HEK293T (cell line): ENCODE results near the gene NCEH1.

Experiments used
- CTCF ChIA-PET: fragments of 350-600 bp; formaldehyde crosslinking; extraction: SDS; loops from one replicate; lab custom pipeline; 2021; ENCODE audit warnings: antibody characterized with exemption, inconsistent platforms; lab: Yijun Ruan, JAX
- POLR2A ChIA-PET: fragments of 350-600 bp; formaldehyde crosslinking; extraction: SDS; loops from one replicate; lab custom pipeline; 2020; ENCODE audit warnings: antibody characterized with exemption, inconsistent platforms; lab: Yijun Ruan, JAX
- DNase-seq: peaks from one replicate; pipeline ENCODE4 v3.0.0; 2012; ENCODE audit warnings: mixed read lengths; ENCODE audit errors: extremely low spot score
- ARNT ChIP-seq: fragments of 450-650 bp; IDR thresholded peaks from 2 replicates; pipeline ENCODE4 v1.6.1; 2017; ENCODE audit warnings: mild to moderate bottlenecking
- BHLHE40 ChIP-seq: fragments of 450-650 bp; IDR thresholded peaks from 2 replicates; pipeline ENCODE4 v1.6.1; 2016; ENCODE audit warnings: mild to moderate bottlenecking, moderate library complexity, borderline replicate concordance
- CTBP1 ChIP-seq: fragments of 450-650 bp; IDR thresholded peaks from 2 replicates; pipeline ENCODE4 v1.6.1; 2016; ENCODE audit warnings: borderline replicate concordance
- ELF4 ChIP-seq: fragments of 450-650 bp; IDR thresholded peaks from 2 replicates; pipeline ENCODE4 v1.6.1; 2017; ENCODE audit warnings: antibody characterized with exemption
- FOXA1 ChIP-seq: fragments of 450-650 bp; IDR thresholded peaks from 2 replicates; pipeline ENCODE4 v1.6.1; 2016; ENCODE audit warnings: mild to moderate bottlenecking
- FOXK2 ChIP-seq: fragments of 450-650 bp; IDR thresholded peaks from 2 replicates; pipeline ENCODE4 v1.6.1; 2016; ENCODE audit warnings: mild to moderate bottlenecking
- FOXM1 ChIP-seq: fragments of 450-650 bp; IDR thresholded peaks from 2 replicates; pipeline ENCODE4 v1.6.1; 2017; ENCODE audit warnings: mild to moderate bottlenecking, borderline replicate concordance
- HDGF ChIP-seq: fragments of 450-650 bp; IDR thresholded peaks from 2 replicates; pipeline ENCODE4 v1.6.1; 2017; ENCODE audit warnings: antibody characterized with exemption, borderline replicate concordance
- L3MBTL2 ChIP-seq: fragments of 450-650 bp; conservative IDR thresholded peaks from 2 replicates; pipeline ENCODE4 v1.6.1; 2016; ENCODE audit warnings: mild to moderate bottlenecking
- LEF1 ChIP-seq: fragments of 450-650 bp; IDR thresholded peaks from 2 replicates; pipeline ENCODE4 v1.6.1; 2017; ENCODE audit warnings: mild to moderate bottlenecking, borderline replicate concordance
- NFRKB ChIP-seq: fragments of 450-650 bp; IDR thresholded peaks from 2 replicates; pipeline ENCODE4 v1.6.1; 2016; ENCODE audit warnings: mild to moderate bottlenecking, moderate library complexity
- PKNOX1 ChIP-seq: fragments of 450-650 bp; IDR thresholded peaks from 2 replicates; pipeline ENCODE4 v1.6.1; 2016
- SP1 ChIP-seq: fragments of 450-650 bp; IDR thresholded peaks from 2 replicates; pipeline ENCODE4 v1.6.1; 2017
- SUZ12 ChIP-seq: fragments of 450-650 bp; IDR thresholded peaks from 2 replicates; pipeline ENCODE4 v1.6.1; 2016; ENCODE audit warnings: mild to moderate bottlenecking
- TARDBP ChIP-seq: fragments of 450-650 bp; IDR thresholded peaks from 2 replicates; pipeline ENCODE4 v1.6.1; 2016
- ZNF384 ChIP-seq: fragments of 450-650 bp; IDR thresholded peaks from 2 replicates; pipeline ENCODE4 v1.6.1; 2016

The NCEH1 gene

GRCh38 chr3:172699031-172699430, 11.8 kb downstream of the NCEH1 start:
- POLR2A ChIA-PET = no interaction called here
- CTCF ChIA-PET = interaction anchor here (1.1 kb wide), 1 partner anchor 24 kb away, joined by 3 read pairs; no protein-coding TSS in a partner anchor
- no peak for DNase-seq
- TF ChIP-seq TARDBP = no peak
- no peak for TF ChIP-seq CTBP1
- no peak for TF ChIP-seq PKNOX1
- TF ChIP-seq LEF1 = no peak
- no peak for TF ChIP-seq ELF4
- TF ChIP-seq FOXA1 = no peak
- TF ChIP-seq ZNF384 = no peak
- no peak for TF ChIP-seq HDGF
- no peak for TF ChIP-seq FOXK2
- TF ChIP-seq ARNT = no peak
- TF ChIP-seq NFRKB = no peak
- TF ChIP-seq SP1 = no peak
- no peak for TF ChIP-seq BHLHE40

- ChIA-PET POLR2A (no interaction called here), CTCF (interaction anchor here (1.1 kb wide), 1 partner anchor 24 kb away, joined by 3 read pairs; no protein-coding TSS in a partner anchor)
- TF ChIP-seq ZNF384 (no peak), FOXK2 (no peak), CTBP1 (no peak), SUZ12 (no peak), SP1 (no peak), L3MBTL2 (no peak), TARDBP (no peak), LEF1 (no peak), HDGF (no peak)
- no peak for DNase-seq
These were observed 12.2 kb downstream of the NCEH1 start for GRCh38 chr3:172698631-172699030.

GRCh38 chr3:172697558-172697957, 13.3 kb downstream of the NCEH1 start:
- ChIA-PET CTCF (no interaction called here), POLR2A (no interaction called here)
- DNase-seq = no peak
- TF ChIP-seq SP1 (no peak), TARDBP (no peak), ZNF384 (no peak), SUZ12 (no peak), ELF4 (no peak), CTBP1 (no peak)

GRCh38 chr3:172696357-172696756, 14.5 kb downstream of the NCEH1 start:
- TF ChIP-seq FOXK2 (no peak), LEF1 (no peak), HDGF (no peak), ZNF384 (no peak), SP1 (no peak), BHLHE40 (no peak), TARDBP (no peak), ELF4 (no peak), ARNT (no peak), L3MBTL2 (no peak), NFRKB (no peak), SUZ12 (no peak), FOXA1 (no peak), CTBP1 (no peak), FOXM1 (no peak), PKNOX1 (no peak)
- DNase-seq = no peak
- ChIA-PET POLR2A (no interaction called here), CTCF (no interaction called here)

- TF ChIP-seq SUZ12 = no peak
- POLR2A ChIA-PET = no interaction called here
- DNase-seq = no peak
- CTCF ChIA-PET = no interaction called here
These were observed 16.2 kb downstream of the NCEH1 start for GRCh38 chr3:172694573-172695246.

GRCh38 chr3:172692751-172693338, 18.0 kb downstream of the NCEH1 start:
- ChIA-PET POLR2A (no interaction called here), CTCF (no interaction called here)
- TF ChIP-seq LEF1 (no peak), SUZ12 (no peak), SP1 (no peak), CTBP1 (no peak), TARDBP (no peak), HDGF (no peak), ARNT (no peak), FOXA1 (no peak), BHLHE40 (no peak), FOXK2 (no peak), FOXM1 (no peak), L3MBTL2 (no peak), NFRKB (no peak), ELF4 (no peak), PKNOX1 (no peak), ZNF384 (no peak)
- no peak for DNase-seq
